ENCODE measurements around the gene WNT10A. TPM values are rescaled to one million over a fixed set of nuclear protein-coding genes. Genes with fewer than 3 reads are reported as not detected.

WNT10A gene
- polyA plus RNA-seq, 1 experiment = not detected

DNA sequence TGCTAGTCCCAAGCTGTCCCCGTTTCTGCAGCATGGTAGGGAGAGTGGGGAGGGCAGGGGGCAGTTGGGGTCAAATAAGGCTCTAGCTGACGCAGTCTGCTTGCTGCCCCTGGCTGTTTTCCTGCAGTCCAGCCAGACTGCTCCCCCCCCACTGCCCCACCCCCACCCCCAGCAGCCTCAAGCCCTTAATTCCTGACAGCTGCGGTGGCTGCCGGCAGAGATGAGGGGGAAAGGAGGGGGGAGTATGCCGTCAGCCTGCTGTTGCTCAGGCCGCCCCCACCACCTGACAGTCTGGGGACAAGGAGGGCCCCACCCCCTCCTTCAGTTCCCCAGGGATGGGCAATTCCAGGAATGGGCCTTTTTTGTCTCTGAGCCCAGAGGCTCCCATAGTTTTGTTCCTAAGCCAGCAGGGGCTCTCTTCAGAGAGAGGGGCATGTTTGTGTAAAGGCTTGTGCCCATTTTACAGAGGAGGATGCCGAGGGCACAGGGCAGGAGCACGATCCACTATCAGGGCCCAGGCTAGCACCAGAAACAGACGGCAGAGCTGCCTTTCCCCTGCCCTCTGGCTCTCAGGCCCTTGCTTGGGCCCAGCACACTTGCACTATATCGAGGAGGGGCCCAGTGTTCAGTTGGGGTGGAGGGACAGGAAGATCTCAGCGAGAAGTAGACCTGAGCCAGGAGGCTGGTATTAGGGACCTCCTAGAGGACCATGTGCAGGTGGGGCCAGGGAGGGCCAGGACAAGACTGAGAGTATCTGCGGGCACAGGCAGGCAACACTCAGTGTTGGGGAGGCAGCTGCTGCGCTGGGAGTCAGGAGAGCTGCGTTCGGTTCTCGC lies 1.5 kb upstream of the WNT10A start:
- H3K27me3 ChIP-seq (ENCODE audit: control insufficient read depth, insufficient read depth, low read length) = peaks cover 81% of the 10 kb centered on the region
- no peak overlapping the region for H3K27ac ChIP-seq (ENCODE audit: low read depth, low read length)
- ChIA-PET POLR2A (no interaction called here), CTCF (interaction anchor here (1.3 to 8.9 kb wide), 3 partner anchors 8 to 18 kb away, joined by 8 to 127 read pairs (median 24); no protein-coding TSS in a partner anchor)
- H3K4me3 ChIP-seq (ENCODE audit: low read depth, low read length) = no peak overlapping the region
- H3K9me3 ChIP-seq (ENCODE audit: control insufficient read depth, insufficient read depth, low read length) = no peaks in the 10 kb centered on the region; the same call in 1 of the 2 replicates
- TF ChIP-seq, protein P1, sequence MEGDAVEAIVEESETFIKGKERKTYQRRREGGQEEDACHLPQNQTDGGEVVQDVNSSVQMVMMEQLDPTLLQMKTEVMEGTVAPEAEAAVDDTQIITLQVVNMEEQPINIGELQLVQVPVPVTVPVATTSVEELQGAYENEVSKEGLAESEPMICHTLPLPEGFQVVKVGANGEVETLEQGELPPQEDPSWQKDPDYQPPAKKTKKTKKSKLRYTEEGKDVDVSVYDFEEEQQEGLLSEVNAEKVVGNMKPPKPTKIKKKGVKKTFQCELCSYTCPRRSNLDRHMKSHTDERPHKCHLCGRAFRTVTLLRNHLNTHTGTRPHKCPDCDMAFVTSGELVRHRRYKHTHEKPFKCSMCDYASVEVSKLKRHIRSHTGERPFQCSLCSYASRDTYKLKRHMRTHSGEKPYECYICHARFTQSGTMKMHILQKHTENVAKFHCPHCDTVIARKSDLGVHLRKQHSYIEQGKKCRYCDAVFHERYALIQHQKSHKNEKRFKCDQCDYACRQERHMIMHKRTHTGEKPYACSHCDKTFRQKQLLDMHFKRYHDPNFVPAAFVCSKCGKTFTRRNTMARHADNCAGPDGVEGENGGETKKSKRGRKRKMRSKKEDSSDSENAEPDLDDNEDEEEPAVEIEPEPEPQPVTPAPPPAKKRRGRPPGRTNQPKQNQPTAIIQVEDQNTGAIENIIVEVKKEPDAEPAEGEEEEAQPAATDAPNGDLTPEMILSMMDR (IDR thresholded peaks at IDR 0.05; ENCODE audit: low read depth, low read length) = no peak
- no peak for DNase-seq (ENCODE audit: low read depth, low spot score)

DNA sequence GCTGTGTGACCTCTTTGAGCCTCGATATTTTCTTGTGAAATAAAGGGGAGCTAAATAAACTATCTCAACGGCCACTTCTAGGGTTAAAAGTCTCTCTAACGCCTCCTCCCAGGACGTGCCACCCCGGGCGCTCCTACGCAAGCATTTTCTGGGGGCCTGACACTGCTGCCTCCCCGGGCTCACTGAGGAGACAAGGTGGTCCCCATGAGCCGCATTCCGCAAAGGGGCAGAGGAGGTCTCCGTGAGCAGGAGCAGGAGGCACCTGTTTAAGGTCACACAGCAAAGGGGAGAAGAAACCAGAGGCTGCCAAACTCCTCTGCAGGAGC lies 913 bp upstream of the WNT10A start:
- no peak overlapping the region for H3K4me3 ChIP-seq (ENCODE audit: low read depth, low read length)
- H3K27ac ChIP-seq (ENCODE audit: low read depth, low read length) = no peak overlapping the region
- H3K27me3 ChIP-seq (ENCODE audit: control insufficient read depth, insufficient read depth, low read length) = peaks cover 81% of the 10 kb centered on the region
- TF ChIP-seq, protein P1 (IDR thresholded peaks at IDR 0.05; ENCODE audit: low read depth, low read length) = no peak
- no peaks in the 10 kb centered on the region; the same call in 1 of the 2 replicates for H3K9me3 ChIP-seq (ENCODE audit: control insufficient read depth, insufficient read depth, low read length)
- ChIA-PET CTCF (interaction anchor here (8.9 kb wide), 1 partner anchor 17 kb away, joined by 127 read pairs; no protein-coding TSS in a partner anchor), POLR2A (interaction anchor here (0.5 kb wide), 1 partner anchor 395 kb away, joined by 6 read pairs; no protein-coding TSS in a partner anchor)
- DNase-seq (ENCODE audit: low read depth, low spot score) = no peak

DNA sequence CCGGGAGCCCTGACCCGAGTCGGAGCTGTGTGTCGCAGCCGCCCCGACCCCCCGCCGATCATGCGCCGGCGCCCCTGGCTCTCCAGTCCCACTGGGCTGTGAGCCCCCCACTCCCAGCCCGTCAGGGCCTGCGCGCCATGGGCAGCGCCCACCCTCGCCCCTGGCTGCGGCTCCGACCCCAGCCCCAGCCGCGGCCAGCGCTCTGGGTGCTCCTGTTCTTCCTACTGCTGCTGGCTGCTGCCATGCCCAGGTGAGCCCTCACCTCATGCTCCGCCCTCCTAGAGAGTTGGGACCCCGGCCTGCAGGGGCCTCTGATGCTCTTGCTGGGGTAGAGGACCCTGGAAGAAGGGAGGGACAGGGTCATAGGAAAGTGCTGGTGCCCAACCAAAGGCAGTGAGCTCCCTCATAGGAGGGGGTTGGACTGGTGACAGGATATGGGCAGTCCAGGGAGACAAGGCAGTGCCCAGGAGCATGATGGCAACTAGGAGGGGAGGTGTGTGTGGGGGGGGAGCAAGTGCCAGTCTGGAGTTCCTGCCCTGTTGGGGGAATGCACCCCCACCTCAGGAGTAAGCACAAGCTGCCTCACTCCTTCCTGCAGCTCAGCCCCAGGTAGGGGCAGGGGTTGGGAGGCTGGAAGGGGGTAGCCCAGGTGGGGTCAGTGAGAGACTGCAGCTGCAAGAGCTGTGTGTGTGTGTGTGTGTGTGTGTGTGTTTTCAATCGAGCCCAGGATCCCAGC lies 375 bp downstream of the WNT10A start:
- no peak for DNase-seq (ENCODE audit: low read depth, low spot score)
- TF ChIP-seq, protein P1 (IDR thresholded peaks at IDR 0.05; ENCODE audit: low read depth, low read length) = no peak
- POLR2A ChIA-PET = no interaction called here
- H3K9me3 ChIP-seq (ENCODE audit: control insufficient read depth, insufficient read depth, low read length) = no peaks in the 10 kb centered on the region; the same call in 1 of the 2 replicates
- no peak overlapping the region for H3K27ac ChIP-seq (ENCODE audit: low read depth, low read length)
- H3K27me3 ChIP-seq (ENCODE audit: control insufficient read depth, insufficient read depth, low read length) = peaks cover 85% of the 10 kb centered on the region
- H3K4me3 ChIP-seq (ENCODE audit: low read depth, low read length) = no peak overlapping the region
- CTCF ChIA-PET = interaction anchor here (8.9 kb wide), 1 partner anchor 16 kb away, joined by 127 read pairs; no protein-coding TSS in a partner anchor

DNA sequence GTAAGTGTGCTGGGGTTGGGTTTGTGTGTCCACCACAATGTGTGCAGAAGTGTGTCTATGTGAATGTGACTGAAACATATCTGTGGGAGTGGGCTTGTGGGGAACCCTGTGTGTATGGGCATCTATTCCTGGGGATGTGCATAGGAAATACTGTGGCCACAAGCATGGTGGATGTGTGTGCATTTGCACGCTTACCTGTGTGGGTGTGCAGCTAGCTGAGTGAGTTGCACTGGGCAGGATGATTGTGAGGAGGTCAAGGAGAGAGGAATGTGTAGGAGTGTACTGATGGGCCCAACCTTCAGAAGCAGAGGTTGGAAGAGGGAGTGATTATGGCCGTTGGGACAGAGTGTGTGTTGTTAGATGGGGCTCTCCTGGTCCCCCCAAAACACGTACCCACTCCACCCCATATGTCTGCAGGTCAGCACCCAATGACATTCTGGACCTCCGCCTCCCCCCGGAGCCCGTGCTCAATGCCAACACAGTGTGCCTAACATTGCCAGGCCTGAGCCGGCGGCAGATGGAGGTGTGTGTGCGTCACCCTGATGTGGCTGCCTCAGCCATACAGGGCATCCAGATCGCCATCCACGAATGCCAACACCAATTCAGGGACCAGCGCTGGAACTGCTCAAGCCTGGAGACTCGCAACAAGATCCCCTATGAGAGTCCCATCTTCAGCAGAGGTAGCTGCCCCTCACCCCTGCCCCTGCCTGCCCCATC lies 1.2 kb downstream of the WNT10A start:
- TF ChIP-seq, protein P1 (IDR thresholded peaks at IDR 0.05; ENCODE audit: low read depth, low read length) = no peak
- DNase-seq (ENCODE audit: low read depth, low spot score) = no peak
- Histone ChIP-seq H3K9me3 (ENCODE audit: control insufficient read depth, insufficient read depth, low read length) (no peaks in the 10 kb centered on the region; the same call in 1 of the 2 replicates), H3K4me3 (ENCODE audit: low read depth, low read length) (no peak overlapping the region), H3K27me3 (ENCODE audit: control insufficient read depth, insufficient read depth, low read length) (peaks cover 84% of the 10 kb centered on the region), H3K27ac (ENCODE audit: low read depth, low read length) (no peak overlapping the region)
- CTCF ChIA-PET = interaction anchor here (8.9 kb wide), 1 partner anchor 15 kb away, joined by 127 read pairs; no protein-coding TSS in a partner anchor
- POLR2A ChIA-PET = no interaction called here

Data from AG04450 (cell line).